ENCODE results near the gene EMID1. TPM values are rescaled to one million over a fixed set of nuclear protein-coding genes. Genes with fewer than 3 reads are reported as not detected.

Gene EMID1
- total RNA-seq = 1 to 10 TPM in 1 of 3 donors, under 1 TPM in 2; 0.59 to 1.3 (median 0.65) TPM
- total RNA-seq (2013) = 0.52 TPM

DNA sequence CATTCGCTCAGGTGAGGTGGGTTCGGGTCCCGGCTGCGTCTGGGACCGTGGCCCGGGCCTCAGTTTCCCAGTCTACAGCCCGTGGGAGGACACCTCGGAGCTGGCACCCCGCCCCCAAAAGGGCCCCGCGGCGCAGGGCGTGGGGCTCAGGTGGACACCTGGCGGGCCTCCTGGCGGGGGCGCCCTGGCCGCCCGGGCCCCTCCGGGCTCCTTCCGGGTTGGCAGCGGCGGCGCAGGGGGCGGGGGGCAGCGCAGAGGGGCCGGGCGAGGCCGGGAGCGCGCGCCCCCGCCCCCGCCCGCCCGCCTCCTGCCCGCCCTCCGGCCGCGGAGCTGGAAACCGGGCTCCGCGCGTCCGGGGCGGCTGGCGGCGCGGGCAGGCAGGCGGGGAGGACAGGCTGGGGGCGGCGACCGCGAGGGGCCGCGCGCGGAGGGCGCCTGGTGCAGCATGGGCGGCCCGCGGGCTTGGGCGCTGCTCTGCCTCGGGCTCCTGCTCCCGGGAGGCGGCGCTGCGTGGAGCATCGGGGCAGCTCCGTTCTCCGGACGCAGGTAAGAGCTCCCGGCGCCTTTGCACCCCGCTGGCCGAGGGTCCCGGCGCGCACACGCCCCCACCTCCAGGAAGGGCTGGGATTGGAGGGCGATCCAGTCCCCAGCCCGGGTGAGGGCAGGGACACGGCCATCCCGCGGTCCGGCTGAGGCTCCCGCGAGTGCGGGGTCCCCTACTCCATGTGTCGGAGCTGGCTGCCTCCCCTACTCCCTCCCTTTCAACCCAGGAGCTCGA is at the start of gene EMID1:
Gene EMID1 (plus strand): TSS at position 303 of the 778 bp plus-strand sequence. CDS start 143 bp downstream, at position 446.
- H3K36me3 Mint-ChIP-seq = no peaks in the 10 kb centered on the region
- TF ChIP-seq CTCF (IDR thresholded peaks at IDR 0.05) = no peak
- peak within 1 kb of the TSS; percentile 58 to 81 for H3K27ac Mint-ChIP-seq
- Histone ChIP-seq H3K27me3 (ENCODE audit: control insufficient read depth, insufficient read depth, low read length) (peaks cover 8% of the 10 kb centered on the region), H3K9me3 (ENCODE audit: control insufficient read depth, insufficient read depth, low read length) (no peaks in the 10 kb centered on the region), H3K27ac (ENCODE audit: low read length) (no peak within 1 kb of the TSS), H3K4me3 (ENCODE audit: low read length) (peak within 1 kb of the TSS; percentile 33), H3K36me3 (ENCODE audit: control insufficient read depth, insufficient read depth, low read length) (no peaks in the 10 kb centered on the region), H3K4me1 (ENCODE audit: control insufficient read depth, insufficient read depth, low read length) (peaks cover 45% of the 10 kb centered on the region)
- peak; percentile 28 to 43 for DNase-seq
- H3K9me3 Mint-ChIP-seq = no peaks in the 10 kb centered on the region
- ATAC-seq = peak; percentile 15 to 55 (median 45)
- H3K4me1 Mint-ChIP-seq = peaks cover 32 to 42% of the 10 kb centered on the region in 2 donors
- peaks cover 0 to 3% of the 10 kb centered on the region in 2 donors for H3K27me3 Mint-ChIP-seq (ENCODE audit: low read depth in 2 of 2)
- 2% methylated on average over 90 of the region's 90 CpGs for WGBS (ENCODE audit: insufficient coverage)
- peak within 1 kb of the TSS; percentile 87 for H3K4me3 Mint-ChIP-seq
- intact Hi-C loops (cut with micrococcal nuclease) = no loop called here

GRCh38 chr22:29155966-29156365 is 49.7 kb upstream of the EMID1 start:
- H3K36me3 ChIP-seq (ENCODE audit: control insufficient read depth, insufficient read depth, low read length) = no peaks in the 10 kb centered on the region
- Mint-ChIP-seq H3K27me3 (ENCODE audit: low read depth in 2 of 2) (peaks cover 32 to 33% of the 10 kb centered on the region in 2 donors), H3K4me3 (no peak overlapping the region), H3K27ac (no peak overlapping the region), H3K36me3 (no peaks in the 10 kb centered on the region), H3K4me1 (peaks cover 6 to 8% of the 10 kb centered on the region in 2 donors), H3K9me3 (no peaks in the 10 kb centered on the region)
- ATAC-seq = no peak
- H3K27me3 ChIP-seq (ENCODE audit: control insufficient read depth, insufficient read depth, low read length) = no peaks in the 10 kb centered on the region
- H3K9me3 ChIP-seq (ENCODE audit: control insufficient read depth, insufficient read depth, low read length) = no peaks in the 10 kb centered on the region
- intact Hi-C loops (cut with micrococcal nuclease) = loop anchor here (2.0 kb wide), 1 partner anchor 555 kb away; no protein-coding TSS in a partner anchor
- H3K4me1 ChIP-seq (ENCODE audit: control insufficient read depth, insufficient read depth, low read length) = peaks cover 5% of the 10 kb centered on the region
- WGBS (ENCODE audit: insufficient coverage) = 100% methylated on average over 1 of the region's 1 CpG
- no peak for DNase-seq
- no peak for TF ChIP-seq CTCF (IDR thresholded peaks at IDR 0.05)
- H3K4me3 ChIP-seq (ENCODE audit: low read length) = no peak overlapping the region
- no peak overlapping the region for H3K27ac ChIP-seq (ENCODE audit: low read length)

DNA sequence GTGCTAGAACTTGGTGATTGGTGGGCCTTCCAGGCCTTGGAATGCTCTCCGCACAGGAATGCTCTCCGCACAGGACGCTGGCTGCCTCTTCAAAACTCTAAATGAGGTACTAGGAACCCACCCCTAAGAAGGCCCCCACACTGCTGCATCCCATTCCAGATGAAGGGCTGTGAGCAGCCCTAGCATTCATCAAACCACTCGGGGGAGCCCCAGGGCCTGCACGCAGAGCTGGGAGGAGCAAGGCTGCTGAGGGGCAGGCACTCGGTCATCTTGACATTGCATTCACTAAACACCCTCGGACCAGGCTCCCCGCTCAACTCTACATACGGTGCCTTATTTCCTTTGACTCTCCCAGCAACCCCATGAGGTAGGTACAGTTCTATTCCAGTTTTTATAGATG is 49.2 kb upstream of the EMID1 start:
- H3K36me3 ChIP-seq (ENCODE audit: control insufficient read depth, insufficient read depth, low read length) = no peaks in the 10 kb centered on the region
- Mint-ChIP-seq H3K4me1 (peaks cover 6 to 8% of the 10 kb centered on the region in 2 donors), H3K27ac (no peak overlapping the region), H3K4me3 (no peak overlapping the region), H3K36me3 (no peaks in the 10 kb centered on the region), H3K27me3 (ENCODE audit: low read depth in 2 of 2) (peaks cover 32 to 33% of the 10 kb centered on the region in 2 donors), H3K9me3 (no peaks in the 10 kb centered on the region)
- WGBS (ENCODE audit: insufficient coverage) = 61% methylated on average over 5 of the region's 9 CpGs
- DNase-seq (no peak), ATAC-seq (no peak)
- H3K4me1 ChIP-seq (ENCODE audit: control insufficient read depth, insufficient read depth, low read length) = peaks cover 5% of the 10 kb centered on the region
- H3K27me3 ChIP-seq (ENCODE audit: control insufficient read depth, insufficient read depth, low read length) = no peaks in the 10 kb centered on the region
- H3K4me3 ChIP-seq (ENCODE audit: low read length) = no peak overlapping the region
- no peak overlapping the region for H3K27ac ChIP-seq (ENCODE audit: low read length)
- intact Hi-C loops (cut with micrococcal nuclease) = no loop called here
- no peak for TF ChIP-seq CTCF (IDR thresholded peaks at IDR 0.05)
- no peaks in the 10 kb centered on the region for H3K9me3 ChIP-seq (ENCODE audit: control insufficient read depth, insufficient read depth, low read length)

Data from natural killer cell (primary cell).